HT-29 (cell line): ENCODE data around the gene TCF7L2. TPM values are rescaled to one million over a fixed set of nuclear protein-coding genes. Genes with fewer than 3 reads are reported as not detected.

Experiments
- DNase-seq: peaks from one replicate; pipeline ENCODE4 v3.0.0-alpha.2; 2015; ENCODE audit warnings: low spot score
- total RNA-seq: library from RNA; depleted of rRNA; stranded (reverse); fragments of >200 nt; shearing (Covaris generic); gene quantifications from 2 replicates; pipeline ENCODE4 v1.2.3, GENCODE V29; 2014

Gene TCF7L2
- total RNA-seq, 1 experiment from 2014 or later, result 16.5 TPM

- DNase-seq, result no peak
These were observed 41.9 kb downstream of the TCF7L2 start for GRCh38 chr10:112991888-112992491.

DNA sequence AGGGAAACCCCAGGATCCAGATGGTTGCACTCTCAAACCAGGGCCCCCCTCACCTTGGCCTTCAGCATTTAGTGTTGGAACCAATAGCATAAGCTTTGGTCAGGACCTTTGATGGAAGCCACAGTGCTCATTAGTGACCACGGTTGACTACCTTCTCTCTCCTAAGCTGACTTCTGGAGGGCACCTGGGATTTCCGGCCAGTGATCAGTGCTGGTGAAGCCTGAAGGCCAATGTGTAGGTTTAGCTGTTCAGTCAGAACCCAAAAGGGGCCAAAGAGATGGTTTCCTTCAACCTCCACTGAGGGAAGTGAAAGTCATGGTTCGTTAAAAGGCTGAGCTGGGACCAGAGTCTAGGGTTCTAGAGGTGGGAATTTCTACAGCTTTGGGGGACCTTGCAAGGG, 46.4 kb downstream of the TCF7L2 start:
- DNase-seq, result no peak

- DNase-seq, result no peak
These were observed 49.1 kb downstream of the TCF7L2 start for GRCh38 chr10:112999102-112999501.

DNA sequence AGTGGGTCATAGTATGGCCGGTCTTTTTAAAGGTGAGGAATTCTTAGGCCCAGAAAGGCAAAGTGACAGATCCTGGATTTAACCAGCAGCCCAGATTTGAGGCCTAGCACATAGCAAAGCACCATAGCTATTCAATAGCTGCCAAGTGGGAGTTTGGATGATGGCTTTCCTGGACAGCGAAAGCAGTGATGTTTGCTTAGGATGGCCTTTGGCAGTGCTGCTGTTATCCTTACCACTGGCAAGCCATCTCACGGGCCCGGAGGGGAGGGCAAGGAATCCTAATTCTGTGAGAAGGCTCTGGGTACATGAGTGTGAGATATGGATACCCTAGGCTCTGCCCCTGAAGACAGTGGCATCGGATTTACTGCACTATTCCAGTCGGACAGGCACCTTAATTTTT, 50.4 kb downstream of the TCF7L2 start:
- no peak for DNase-seq

DNA sequence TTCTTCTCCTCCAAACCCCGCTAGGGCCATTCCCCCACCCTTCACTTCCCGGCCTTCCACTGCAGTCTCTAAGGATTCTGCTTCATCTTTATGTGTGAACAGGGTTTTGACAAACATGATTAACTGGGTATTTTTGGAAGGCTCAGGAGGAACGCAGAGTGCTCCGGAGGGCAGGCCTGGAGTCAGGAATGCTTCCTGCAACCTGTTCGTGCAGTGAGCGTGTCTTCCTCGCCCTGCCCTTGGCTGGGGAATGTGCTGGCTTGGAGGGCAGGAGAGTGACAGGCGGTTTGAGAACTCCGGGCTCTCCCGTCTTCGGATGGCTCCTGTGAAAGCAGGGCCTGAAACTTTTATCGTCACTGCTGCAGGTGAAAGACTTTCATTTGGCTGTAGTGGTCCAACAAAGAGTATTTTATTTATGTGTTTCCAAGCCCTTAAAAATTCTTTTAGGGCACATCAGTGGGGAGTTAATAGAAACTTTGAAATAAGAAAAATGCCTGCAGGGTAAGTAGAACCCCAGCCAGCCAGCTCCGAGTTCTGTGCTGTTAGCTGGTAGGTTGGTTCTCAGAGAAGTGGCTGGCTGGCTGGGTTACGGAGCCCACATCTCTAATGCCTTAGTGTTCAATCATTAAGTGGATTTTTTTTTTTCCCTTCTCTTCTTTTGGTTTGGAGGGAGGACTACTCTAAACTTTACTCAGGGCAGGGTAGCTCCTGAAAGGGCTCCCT, 51.0 kb downstream of the TCF7L2 start:
- no peak for DNase-seq

- no peak for DNase-seq
These were observed 51.8 kb downstream of the TCF7L2 start for GRCh38 chr10:113001599-113002448.

GRCh38 chr10:113002449-113002777, 52.4 kb downstream of the TCF7L2 start:
- no peak for DNase-seq

DNA sequence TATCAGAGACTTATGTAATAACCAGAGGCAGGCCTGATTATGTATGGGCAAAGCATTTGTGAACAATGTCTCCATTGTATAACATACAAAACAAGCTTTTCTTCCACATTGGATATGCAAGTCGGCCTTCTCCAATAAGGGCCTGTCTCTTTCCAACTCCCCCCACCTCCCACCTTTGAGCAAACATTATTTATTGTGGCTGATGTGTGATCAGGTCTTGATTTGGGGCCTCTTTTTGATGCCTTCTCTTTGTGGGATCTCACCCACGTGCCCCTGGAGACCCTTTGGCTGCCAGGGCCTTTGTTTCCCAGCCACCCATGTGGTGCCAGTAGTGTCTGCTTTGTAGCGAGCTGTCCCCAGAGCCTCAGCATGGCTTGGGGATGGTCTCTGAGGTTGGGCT, 53.0 kb downstream of the TCF7L2 start:
- DNase-seq, result no peak

DNA sequence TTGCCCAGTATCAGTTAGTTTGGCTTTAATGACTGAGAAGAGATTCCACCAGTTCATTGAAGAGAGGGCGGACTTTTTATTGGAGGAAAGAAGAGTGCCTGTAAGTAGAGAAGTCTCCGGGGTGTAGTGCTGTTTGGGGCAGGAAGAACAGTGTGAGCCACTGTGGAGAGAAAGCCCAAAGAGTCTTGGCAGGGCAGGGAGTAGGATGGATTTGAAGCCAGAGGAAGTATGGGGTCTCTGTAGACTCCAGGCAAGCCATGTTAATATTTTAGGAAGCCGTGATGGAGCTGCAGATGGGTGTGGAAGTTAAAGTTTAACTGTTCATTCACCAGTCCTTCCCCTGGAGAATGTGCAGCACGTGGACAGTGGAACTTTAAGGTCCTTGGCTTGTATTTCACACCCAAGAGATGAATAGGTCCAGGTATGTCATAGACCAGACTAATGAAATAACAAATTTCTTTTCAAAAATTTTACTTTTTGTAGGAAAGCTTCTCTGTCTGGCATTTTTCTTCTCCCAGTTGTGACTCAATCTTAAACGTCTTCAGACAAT, 54.1 kb downstream of the TCF7L2 start:
- no peak for DNase-seq

GRCh38 chr10:113005380-113005779, 55.3 kb downstream of the TCF7L2 start:
- no peak for DNase-seq

- DNase-seq, result no peak
These were observed 56.8 kb downstream of the TCF7L2 start for GRCh38 chr10:113006656-113007342.

GRCh38 chr10:113007343-113007771, 57.3 kb downstream of the TCF7L2 start:
- DNase-seq, result no peak

- no peak for DNase-seq
These were observed 57.8 kb downstream of the TCF7L2 start for GRCh38 chr10:113007821-113008220.

- DNase-seq, result no peak
These were observed 61.7 kb downstream of the TCF7L2 start for GRCh38 chr10:113011592-113012374.

DNA sequence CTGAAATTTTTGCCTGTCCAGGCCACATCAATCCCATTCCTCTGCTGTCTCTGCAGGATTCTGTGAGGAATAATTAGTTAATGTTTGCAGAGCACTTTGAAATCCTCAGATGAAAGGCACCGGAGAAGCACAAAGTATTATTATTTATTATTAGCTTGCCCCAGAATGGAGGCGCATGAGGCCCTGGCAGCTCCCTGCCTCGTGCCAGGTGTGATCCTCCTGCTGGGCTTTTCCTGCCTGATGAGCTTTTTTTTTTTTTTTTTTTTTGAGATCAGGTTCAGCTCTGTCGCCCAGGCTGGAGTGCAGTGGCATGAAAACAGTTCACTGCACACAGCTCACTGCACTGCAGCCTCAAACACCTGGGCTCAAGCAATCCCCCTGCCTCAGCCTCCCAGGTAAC, 65.2 kb downstream of the TCF7L2 start:
- no peak for DNase-seq

DNA sequence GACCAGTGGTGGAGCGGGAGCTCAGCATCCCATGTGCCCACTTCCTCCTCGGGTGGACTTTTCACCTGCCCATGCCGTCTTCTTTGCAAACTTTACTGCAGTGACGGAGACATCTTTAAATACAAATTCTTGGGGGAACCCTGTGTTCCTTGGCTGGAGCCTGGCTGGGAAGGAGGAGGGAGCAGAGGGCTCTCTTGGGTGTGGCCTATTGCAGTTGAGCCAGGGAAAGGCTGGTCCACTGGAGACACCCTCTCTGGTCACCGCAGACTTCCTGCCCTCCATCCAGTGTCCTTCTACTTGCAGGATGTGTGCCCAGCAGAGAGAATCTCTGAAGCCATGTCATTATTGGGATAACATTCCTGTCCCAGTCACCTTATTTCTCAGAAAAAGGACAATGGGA, 67.3 kb downstream of the TCF7L2 start:
- no peak for DNase-seq

DNA sequence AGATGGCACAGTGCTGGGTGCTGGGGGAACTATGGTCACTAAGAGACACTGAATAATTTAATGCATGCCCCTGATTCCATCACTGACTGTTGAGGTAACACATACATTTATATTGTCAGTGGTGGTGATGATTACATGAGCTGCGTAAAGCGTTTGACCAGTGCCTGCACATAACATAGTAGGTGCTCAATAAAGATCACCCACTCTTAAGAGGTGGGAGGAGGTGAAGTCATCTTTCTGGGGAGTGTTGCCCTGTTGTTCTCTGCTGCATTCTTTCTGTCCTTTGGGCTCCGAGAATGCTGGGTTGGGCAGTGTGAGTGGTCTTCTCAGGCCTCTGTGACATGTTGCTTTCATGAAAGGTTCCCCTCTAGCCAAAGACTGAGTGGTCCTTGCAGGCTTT, 68.0 kb downstream of the TCF7L2 start:
- DNase-seq, result no peak

DNA sequence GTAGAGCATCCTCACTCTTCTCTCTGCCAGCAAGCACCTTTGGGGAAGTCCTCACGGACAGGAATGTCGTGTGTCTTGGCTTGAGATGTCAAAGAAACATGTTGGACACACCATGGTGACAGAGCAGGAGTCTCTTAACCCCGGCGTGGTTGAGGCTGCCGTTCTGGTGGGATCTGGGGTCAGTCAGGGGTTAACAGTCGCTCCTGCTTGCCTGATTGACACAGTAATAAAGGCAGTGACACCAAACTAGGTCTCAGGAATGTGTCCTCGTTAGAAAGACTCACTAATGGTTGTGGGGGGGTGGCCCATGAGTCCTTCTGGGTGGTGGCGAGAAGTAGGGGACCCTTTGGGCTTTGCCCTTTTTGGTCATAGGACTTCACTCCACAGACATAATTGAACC, 69.0 kb downstream of the TCF7L2 start:
- no peak for DNase-seq

- DNase-seq, result peak; percentile 32
These were observed 69.8 kb downstream of the TCF7L2 start for GRCh38 chr10:113019692-113020474.

- DNase-seq, result no peak
These were observed 70.4 kb downstream of the TCF7L2 start for GRCh38 chr10:113020475-113020753.
